WTC11 (cell line): ENCODE results near the gene NPSR1. TPM values are rescaled to one million over a fixed set of nuclear protein-coding genes. Genes with fewer than 3 reads are reported as not detected.

Source experiments
- ATAC-seq: fragments of 200-7000 bp; cut with Tn5 transposase; 2 replicates; pipeline ENCODE4 v1.10.0; 2021; ENCODE audit warnings: mild to moderate bottlenecking, moderate library complexity
- CTCF ChIA-PET: fragments of 300-600 bp; sonication (Branson Sonifier 250); formaldehyde crosslinking; loops from one replicate; lab custom pipeline; 2021; ENCODE audit warnings: antibody characterized with exemption; lab: Charles Lee
- POLR2A ChIA-PET: fragments of 350-600 bp; sonication (Branson Sonifier 250); formaldehyde crosslinking; loops from one replicate; lab custom pipeline; 2021; ENCODE audit warnings: antibody characterized with exemption; lab: Charles Lee
- DNase-seq: peaks from one replicate; pipeline ENCODE4 v3.0.0; 2021; ENCODE audit warnings: low spot score
- H3K27ac Mint-ChIP-seq: 2 replicates; pipeline ENCODE4 v1.8.0; 2021; ENCODE audit warnings: mixed read lengths
- H3K27me3 Mint-ChIP-seq: 2 replicates; pipeline ENCODE4 v1.8.0; 2021; ENCODE audit warnings: low read depth, mild to moderate bottlenecking, moderate library complexity, mixed read lengths
- H3K36me3 Mint-ChIP-seq: 2 replicates; pipeline ENCODE4 v1.8.0; 2021; ENCODE audit warnings: mixed read lengths
- H3K4me1 Mint-ChIP-seq: 2 replicates; pipeline ENCODE4 v1.8.0; 2022; ENCODE audit warnings: mixed read lengths
- H3K4me3 Mint-ChIP-seq: 2 replicates; pipeline ENCODE4 v1.8.0; 2021; ENCODE audit warnings: mild to moderate bottlenecking, moderate library complexity, mixed read lengths
- H3K9me3 Mint-ChIP-seq: 2 replicates; pipeline ENCODE4 v1.8.0; 2021; ENCODE audit warnings: mixed read lengths
- GRHL2 ChIP-seq: fragments of 250-450 bp; sonication (Bioruptor Pico); IDR thresholded peaks from 2 replicates; pipeline ENCODE4 v1.8.0; 2022; ENCODE audit warnings: mild to moderate bottlenecking, moderate library complexity; ENCODE audit not compliant: insufficient replicate concordance, severe bottlenecking
- GTF2I ChIP-seq: fragments of 250-450 bp; sonication (Bioruptor Pico); conservative IDR thresholded peaks from 2 replicates; pipeline ENCODE4 v1.4.0; 2021; ENCODE audit warnings: mild to moderate bottlenecking
- HMGA2 ChIP-seq: fragments of 250-450 bp; sonication (Bioruptor Pico); IDR thresholded peaks from 2 replicates; pipeline ENCODE4 v1.4.0; 2021; ENCODE audit warnings: mild to moderate bottlenecking, moderate library complexity
- IRF2 ChIP-seq: sonication (generic); formaldehyde crosslinking; IDR thresholded peaks from 2 replicates; pipeline ENCODE4 v1.8.0; 2022; ENCODE audit warnings: low read depth, missing genetic modification reagents, borderline replicate concordance
- MXD4 ChIP-seq: fragments of 250-450 bp; sonication (Bioruptor Pico); IDR thresholded peaks from 2 replicates; pipeline ENCODE4 v1.8.0; 2021; ENCODE audit warnings: mild to moderate bottlenecking, moderate library complexity, borderline replicate concordance
- NFE2L1 ChIP-seq: sonication (generic); formaldehyde crosslinking; IDR thresholded peaks from 2 replicates; pipeline ENCODE4 v1.8.1; 2023; ENCODE audit warnings: missing genetic modification reagents
- NR3C1 ChIP-seq: sonication (generic); formaldehyde crosslinking; conservative IDR thresholded peaks from 2 replicates; pipeline ENCODE4 v1.8.1; 2023; ENCODE audit warnings: low read depth, mild to moderate bottlenecking, missing genetic modification reagents
- PRRX2 ChIP-seq: fragments of 250-450 bp; sonication (Bioruptor Pico); IDR thresholded peaks from 2 replicates; pipeline ENCODE4 v1.8.0; 2021; ENCODE audit warnings: mild to moderate bottlenecking
- RELA ChIP-seq: sonication (generic); formaldehyde crosslinking; IDR thresholded peaks from 2 replicates; pipeline ENCODE4 v1.8.1; 2022; ENCODE audit warnings: missing genetic modification reagents, mild to moderate bottlenecking, borderline replicate concordance
- RORB ChIP-seq: fragments of 250-450 bp; sonication (Bioruptor Pico); IDR thresholded peaks from 2 replicates; pipeline ENCODE4 v1.9.0; 2021; ENCODE audit warnings: mild to moderate bottlenecking
- SOX15 ChIP-seq: fragments of 250-450 bp; sonication (Bioruptor Pico); IDR thresholded peaks from 2 replicates; pipeline ENCODE4 v1.9.0; 2021; ENCODE audit warnings: mild to moderate bottlenecking
- TEAD4 ChIP-seq: sonication (generic); formaldehyde crosslinking; IDR thresholded peaks from 2 replicates; pipeline ENCODE4 v1.8.0; 2022; ENCODE audit warnings: mild to moderate bottlenecking, missing genetic modification reagents
- ZBTB21 ChIP-seq: sonication (generic); formaldehyde crosslinking; IDR thresholded peaks from 2 replicates; pipeline ENCODE4 v1.8.1; 2023; ENCODE audit warnings: mild to moderate bottlenecking, missing genetic modification reagents, borderline replicate concordance
- ZNF232 ChIP-seq: sonication (generic); formaldehyde crosslinking; IDR thresholded peaks from 2 replicates; pipeline ENCODE4 v1.8.0; 2022; ENCODE audit warnings: mild to moderate bottlenecking, missing genetic modification reagents
- ZNF263 ChIP-seq: sonication (generic); formaldehyde crosslinking; IDR thresholded peaks from 2 replicates; pipeline ENCODE4 v1.8.1; 2022; ENCODE audit warnings: low read depth, mild to moderate bottlenecking, moderate library complexity, missing genetic modification reagents
- ZNF281 ChIP-seq: sonication (generic); formaldehyde crosslinking; IDR thresholded peaks from 2 replicates; pipeline ENCODE4 v1.8.0; 2023; ENCODE audit warnings: mild to moderate bottlenecking, missing genetic modification reagents
- total RNA-seq: library from RNA; stranded (reverse); gene quantifications from 3 replicates; pipeline ENCODE4 v1.2.3, GENCODE V29; 2021
- TF ChIP-seq, protein P1 (sequence below): sonication (generic); formaldehyde crosslinking; IDR thresholded peaks from 2 replicates; pipeline ENCODE4 v1.8.0; 2022; ENCODE audit warnings: mild to moderate bottlenecking, missing genetic modification reagents
- TF ChIP-seq, protein P2 (sequence below): sonication (generic); formaldehyde crosslinking; IDR thresholded peaks from 2 replicates; pipeline ENCODE4 v1.8.1; 2023; ENCODE audit warnings: mild to moderate bottlenecking, missing genetic modification reagents, moderate library complexity
- TF ChIP-seq, protein P3 (sequence below): sonication (generic); formaldehyde crosslinking; conservative IDR thresholded peaks from 2 replicates; pipeline ENCODE4 v1.8.1; 2023; ENCODE audit warnings: mild to moderate bottlenecking, low read depth, missing genetic modification reagents, moderate library complexity

Gene NPSR1
- total RNA-seq, 1 experiment from 2014 or later: not detected

- POLR2A ChIA-PET: interaction anchor here (0.5 kb wide), 1 partner anchor 11 kb away, joined by 6 read pairs; no protein-coding TSS in a partner anchor
- Mint-ChIP-seq H3K4me3 (no peak overlapping the region), H3K36me3 (no peaks in the 10 kb centered on the region), H3K4me1 (peaks cover under 1% of the 10 kb centered on the region; the same call in 1 of the 2 replicates), H3K27me3 (no peaks in the 10 kb centered on the region), H3K27ac (no peak overlapping the region), H3K9me3 (no peaks in the 10 kb centered on the region; the same call in 1 of the 2 replicates)
- ATAC-seq (no peak), DNase-seq (no peak)
- TF ChIP-seq ZBTB21 (no peak), ZNF263 (CRISPR knock-in tag) (no peak), NFE2L1 (CRISPR knock-in tag) (no peak), MXD4 (CRISPR knock-in tag) (no peak), IRF2 (no peak), GTF2I (no peak), PRRX2 (no peak), SOX15 (CRISPR knock-in tag) (no peak), ZNF232 (CRISPR knock-in tag) (no peak), RELA (CRISPR knock-in tag) (no peak), TEAD4 (CRISPR knock-in tag) (no peak), GRHL2 (CRISPR knock-in tag) (no peak)
- TF ChIP-seq, protein P1, sequence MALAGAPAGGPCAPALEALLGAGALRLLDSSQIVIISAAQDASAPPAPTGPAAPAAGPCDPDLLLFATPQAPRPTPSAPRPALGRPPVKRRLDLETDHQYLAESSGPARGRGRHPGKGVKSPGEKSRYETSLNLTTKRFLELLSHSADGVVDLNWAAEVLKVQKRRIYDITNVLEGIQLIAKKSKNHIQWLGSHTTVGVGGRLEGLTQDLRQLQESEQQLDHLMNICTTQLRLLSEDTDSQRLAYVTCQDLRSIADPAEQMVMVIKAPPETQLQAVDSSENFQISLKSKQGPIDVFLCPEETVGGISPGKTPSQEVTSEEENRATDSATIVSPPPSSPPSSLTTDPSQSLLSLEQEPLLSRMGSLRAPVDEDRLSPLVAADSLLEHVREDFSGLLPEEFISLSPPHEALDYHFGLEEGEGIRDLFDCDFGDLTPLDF: no peak
- TF ChIP-seq, protein P2, sequence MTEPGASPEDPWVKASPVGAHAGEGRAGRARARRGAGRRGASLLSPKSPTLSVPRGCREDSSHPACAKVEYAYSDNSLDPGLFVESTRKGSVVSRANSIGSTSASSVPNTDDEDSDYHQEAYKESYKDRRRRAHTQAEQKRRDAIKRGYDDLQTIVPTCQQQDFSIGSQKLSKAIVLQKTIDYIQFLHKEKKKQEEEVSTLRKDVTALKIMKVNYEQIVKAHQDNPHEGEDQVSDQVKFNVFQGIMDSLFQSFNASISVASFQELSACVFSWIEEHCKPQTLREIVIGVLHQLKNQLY (CRISPR knock-in tag): no peak
- TF ChIP-seq, protein P3, sequence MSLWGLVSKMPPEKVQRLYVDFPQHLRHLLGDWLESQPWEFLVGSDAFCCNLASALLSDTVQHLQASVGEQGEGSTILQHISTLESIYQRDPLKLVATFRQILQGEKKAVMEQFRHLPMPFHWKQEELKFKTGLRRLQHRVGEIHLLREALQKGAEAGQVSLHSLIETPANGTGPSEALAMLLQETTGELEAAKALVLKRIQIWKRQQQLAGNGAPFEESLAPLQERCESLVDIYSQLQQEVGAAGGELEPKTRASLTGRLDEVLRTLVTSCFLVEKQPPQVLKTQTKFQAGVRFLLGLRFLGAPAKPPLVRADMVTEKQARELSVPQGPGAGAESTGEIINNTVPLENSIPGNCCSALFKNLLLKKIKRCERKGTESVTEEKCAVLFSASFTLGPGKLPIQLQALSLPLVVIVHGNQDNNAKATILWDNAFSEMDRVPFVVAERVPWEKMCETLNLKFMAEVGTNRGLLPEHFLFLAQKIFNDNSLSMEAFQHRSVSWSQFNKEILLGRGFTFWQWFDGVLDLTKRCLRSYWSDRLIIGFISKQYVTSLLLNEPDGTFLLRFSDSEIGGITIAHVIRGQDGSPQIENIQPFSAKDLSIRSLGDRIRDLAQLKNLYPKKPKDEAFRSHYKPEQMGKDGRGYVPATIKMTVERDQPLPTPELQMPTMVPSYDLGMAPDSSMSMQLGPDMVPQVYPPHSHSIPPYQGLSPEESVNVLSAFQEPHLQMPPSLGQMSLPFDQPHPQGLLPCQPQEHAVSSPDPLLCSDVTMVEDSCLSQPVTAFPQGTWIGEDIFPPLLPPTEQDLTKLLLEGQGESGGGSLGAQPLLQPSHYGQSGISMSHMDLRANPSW (CRISPR knock-in tag): no peak
- CTCF ChIA-PET: interaction anchor here (1.0 kb wide), 1 partner anchor 140 kb away, joined by 3 read pairs; no protein-coding TSS in a partner anchor
Observed at GRCh38 chr7:34761206-34761605, 103.2 kb downstream of the NPSR1 start.

DNA sequence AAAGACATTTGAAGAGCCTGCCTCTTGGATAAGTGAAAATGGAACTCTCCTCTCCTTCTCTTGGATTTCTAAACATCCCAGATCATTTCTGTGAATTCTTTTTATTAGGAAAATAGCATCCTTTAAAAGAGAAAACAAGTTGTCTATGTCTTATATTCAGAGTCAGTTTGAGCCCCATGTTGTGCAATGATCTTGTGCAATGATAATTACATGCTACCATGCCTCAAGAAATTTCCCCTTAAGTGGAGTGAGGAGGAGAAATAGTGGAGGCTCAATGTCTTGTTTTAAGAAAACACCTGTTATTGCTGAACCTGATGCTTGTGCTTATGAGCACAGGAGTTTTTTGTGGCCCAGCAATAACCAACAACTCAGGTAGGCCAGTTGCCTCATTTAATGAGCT, 103.6 kb downstream of the NPSR1 start:
- POLR2A ChIA-PET: no interaction called here
- CTCF ChIA-PET: interaction anchor here (1.0 kb wide), 1 partner anchor 139 kb away, joined by 3 read pairs; no protein-coding TSS in a partner anchor
- ATAC-seq (no peak), DNase-seq (no peak)
- no peaks in the 10 kb centered on the region for H3K27me3 Mint-ChIP-seq
- no peaks in the 10 kb centered on the region; the same call in 1 of the 2 replicates for H3K9me3 Mint-ChIP-seq
- no peak overlapping the region for H3K4me3 Mint-ChIP-seq
- H3K36me3 Mint-ChIP-seq: no peaks in the 10 kb centered on the region
- TF ChIP-seq IRF2: no peak
- TF ChIP-seq HMGA2 (CRISPR knock-in tag): no peak
- no peak for TF ChIP-seq ZNF281 (CRISPR knock-in tag)
- TF ChIP-seq RORB (CRISPR knock-in tag): no peak
- no peak for TF ChIP-seq NR3C1
- no peak for TF ChIP-seq NFE2L1 (CRISPR knock-in tag)
- H3K4me1 Mint-ChIP-seq: no peaks in the 10 kb centered on the region
- H3K27ac Mint-ChIP-seq: no peak overlapping the region
